Fibroblast of lung (primary cell): ENCODE results near the gene ABHD4. TPM values are rescaled to one million over a fixed set of nuclear protein-coding genes. Genes with fewer than 3 reads are reported as not detected.

ENCODE experiments used
- DNase-seq, 2 donors: peaks; one replicate each; pipeline versions ENCODE4 v3.0.0 to v3.0.0-alpha.2; 2010; ENCODE audit warnings: low read depth in 2 of 2
- H2AFZ ChIP-seq: 2 replicates; pipeline ENCODE4 v1.5.1; 2012; ENCODE audit warnings: low read length, control low read depth, inconsistent platforms
- H3K27ac ChIP-seq: 2 replicates; pipeline ENCODE4 v1.5.1; 2011; ENCODE audit warnings: low read length, control low read depth; ENCODE audit not compliant: insufficient read depth
- H3K27me3 ChIP-seq: 2 replicates; pipeline ENCODE4 v1.5.1; 2011; ENCODE audit warnings: mild to moderate bottlenecking, low read length; ENCODE audit not compliant: control insufficient read depth, insufficient read depth
- H3K36me3 ChIP-seq: 2 replicates; pipeline ENCODE4 v1.5.1; 2011; ENCODE audit warnings: low read length; ENCODE audit not compliant: control insufficient read depth, insufficient read depth
- H3K4me1 ChIP-seq: 2 replicates; pipeline ENCODE4 v1.5.1; 2011; ENCODE audit warnings: low read length; ENCODE audit not compliant: control insufficient read depth, insufficient read depth; ENCODE audit errors: extremely low read depth
- H3K4me2 ChIP-seq: 2 replicates; pipeline ENCODE4 v1.5.1; 2011; ENCODE audit warnings: low read length, control low read depth; ENCODE audit not compliant: insufficient read depth; ENCODE audit errors: extremely low read depth
- H3K4me3 ChIP-seq, 4 experiments: fragments of 200-600 bp in 1 of 4; sonication (generic) in 1 of 4; replicated peaks in 1 of 4; 2 replicates each; pipeline ENCODE4 v1.5.1; 2011 to 2016; ENCODE audit warnings: low read length in 4 of 4, low read depth in 3 of 4, mild to moderate bottlenecking in 3 of 4, control low read depth in 2 of 4, inconsistent platforms in 1 of 4, mixed read lengths in 1 of 4; ENCODE audit not compliant: insufficient read depth in 1 of 4; ENCODE audit errors: control extremely low read depth in 1 of 4
- H3K79me2 ChIP-seq: 2 replicates; pipeline ENCODE4 v1.5.1; 2012; ENCODE audit warnings: mild to moderate bottlenecking, low read length, inconsistent platforms; ENCODE audit not compliant: control insufficient read depth, insufficient read depth
- H3K9ac ChIP-seq: 2 replicates; pipeline ENCODE4 v1.5.1; 2011; ENCODE audit warnings: mild to moderate bottlenecking, low read length, control low read depth; ENCODE audit not compliant: insufficient read depth
- H3K9me3 ChIP-seq: 2 replicates; pipeline ENCODE4 v1.5.1; 2012; ENCODE audit warnings: low read depth, low read length; ENCODE audit not compliant: control insufficient read depth, insufficient read depth
- H4K20me1 ChIP-seq: 2 replicates; pipeline ENCODE4 v1.5.1; 2011; ENCODE audit warnings: low read length; ENCODE audit not compliant: control insufficient read depth, insufficient read depth; ENCODE audit errors: extremely low read depth
- EZH2 ChIP-seq: IDR thresholded peaks from 2 replicates; pipeline ENCODE4 v1.5.1; 2012; ENCODE audit warnings: low read length, control low read depth, mild to moderate bottlenecking; ENCODE audit errors: missing control alignments
- polyA plus RNA-seq, 2 donors: library from polyadenylated mRNA; depleted of rRNA in 1 of 2; stranded (reverse) in 1 of 2; unstranded in 1 of 2; fragments of >200 nt; gene quantifications; 2 replicates each; pipeline ENCODE4 v1.2.1, GENCODE V29; 2011 to 2012; ENCODE audit warnings: missing spikeins in 1 of 2
- total RNA-seq: library from RNA; depleted of rRNA; stranded (reverse); fragments of >200 nt; gene quantifications from 2 replicates; pipeline ENCODE4 v1.2.1, GENCODE V29; 2014
- TF ChIP-seq, protein P1 (sequence below), 2 donors: IDR thresholded peaks in 1 of 2; conservative IDR thresholded peaks in 1 of 2; 1 replicate in 1 of 2; 2 replicates in 1 of 2; pipeline ENCODE4 v1.5.1; 2011 to 2012; ENCODE audit warnings: low read length in 2 of 2, control low read depth in 1 of 2, inconsistent platforms in 1 of 2, low read depth in 1 of 2, mild to moderate bottlenecking in 1 of 2

ABHD4 gene
- total and polyA plus RNA-seq, 2 donors (not counting 1 experiment from before 2014, with no cell fraction given), result 40.0 to 61.2 TPM

DNA sequence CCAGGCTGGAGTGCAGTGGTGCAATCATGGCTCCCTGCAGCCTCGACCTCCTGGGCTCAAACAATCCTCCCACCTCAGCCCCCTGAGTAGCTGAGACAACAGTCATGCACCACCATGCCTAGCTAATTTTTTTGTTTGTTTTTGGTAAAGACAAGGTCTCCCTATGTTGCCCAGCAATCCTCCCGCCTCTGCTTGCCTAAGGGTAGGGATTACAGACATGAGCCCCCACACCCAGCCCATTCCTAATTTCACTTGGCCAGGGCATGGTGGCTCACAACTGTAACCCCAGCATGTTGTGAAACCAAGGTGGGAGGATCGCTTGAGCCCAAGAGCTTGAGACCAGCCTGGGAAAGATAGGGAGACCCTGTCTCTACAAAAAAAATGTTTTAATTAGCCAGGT lies 18.2 kb upstream of the ABHD4 start:
- Histone ChIP-seq H4K20me1 (no peaks in the 10 kb centered on the region), H3K9me3 (no peaks in the 10 kb centered on the region), H3K79me2 (peaks cover 64% of the 10 kb centered on the region), H3K4me3 (no peak overlapping the region), H3K27me3 (no peaks in the 10 kb centered on the region), H3K9ac (no peak overlapping the region), H3K27ac (no peak overlapping the region), H3K4me2 (no peak overlapping the region), H3K4me1 (no peaks in the 10 kb centered on the region), H2AFZ (no peak overlapping the region), H3K36me3 (peaks cover 1% of the 10 kb centered on the region)
- no peak for TF ChIP-seq EZH2
- TF ChIP-seq, protein P1, sequence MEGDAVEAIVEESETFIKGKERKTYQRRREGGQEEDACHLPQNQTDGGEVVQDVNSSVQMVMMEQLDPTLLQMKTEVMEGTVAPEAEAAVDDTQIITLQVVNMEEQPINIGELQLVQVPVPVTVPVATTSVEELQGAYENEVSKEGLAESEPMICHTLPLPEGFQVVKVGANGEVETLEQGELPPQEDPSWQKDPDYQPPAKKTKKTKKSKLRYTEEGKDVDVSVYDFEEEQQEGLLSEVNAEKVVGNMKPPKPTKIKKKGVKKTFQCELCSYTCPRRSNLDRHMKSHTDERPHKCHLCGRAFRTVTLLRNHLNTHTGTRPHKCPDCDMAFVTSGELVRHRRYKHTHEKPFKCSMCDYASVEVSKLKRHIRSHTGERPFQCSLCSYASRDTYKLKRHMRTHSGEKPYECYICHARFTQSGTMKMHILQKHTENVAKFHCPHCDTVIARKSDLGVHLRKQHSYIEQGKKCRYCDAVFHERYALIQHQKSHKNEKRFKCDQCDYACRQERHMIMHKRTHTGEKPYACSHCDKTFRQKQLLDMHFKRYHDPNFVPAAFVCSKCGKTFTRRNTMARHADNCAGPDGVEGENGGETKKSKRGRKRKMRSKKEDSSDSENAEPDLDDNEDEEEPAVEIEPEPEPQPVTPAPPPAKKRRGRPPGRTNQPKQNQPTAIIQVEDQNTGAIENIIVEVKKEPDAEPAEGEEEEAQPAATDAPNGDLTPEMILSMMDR (conservative IDR thresholded peaks at IDR 0.05 in 1 of 2, IDR thresholded peaks at IDR 0.05 in 1 of 2; ENCODE audit: low read depth in 1 of 2, low read length in 2 of 2), result no peak
- no peak for DNase-seq

GRCh38 chr14:22580625-22581024 lies 17.5 kb upstream of the ABHD4 start:
- H3K27ac ChIP-seq, result no peak overlapping the region
- H3K9ac ChIP-seq, result no peak overlapping the region
- peaks cover 72% of the 10 kb centered on the region for H3K79me2 ChIP-seq
- H3K27me3 ChIP-seq, result no peaks in the 10 kb centered on the region
- no peaks in the 10 kb centered on the region for H3K4me1 ChIP-seq
- no peaks in the 10 kb centered on the region for H3K36me3 ChIP-seq
- no peaks in the 10 kb centered on the region for H3K9me3 ChIP-seq
- no peak overlapping the region for H3K4me2 ChIP-seq
- no peak for DNase-seq
- no peak overlapping the region for H2AFZ ChIP-seq
- TF ChIP-seq, protein P1 (conservative IDR thresholded peaks at IDR 0.05 in 1 of 2, IDR thresholded peaks at IDR 0.05 in 1 of 2; ENCODE audit: low read depth in 1 of 2, low read length in 2 of 2), result no peak
- no peak for TF ChIP-seq EZH2
- no peaks in the 10 kb centered on the region for H4K20me1 ChIP-seq
- H3K4me3 ChIP-seq, result no peak overlapping the region

DNA sequence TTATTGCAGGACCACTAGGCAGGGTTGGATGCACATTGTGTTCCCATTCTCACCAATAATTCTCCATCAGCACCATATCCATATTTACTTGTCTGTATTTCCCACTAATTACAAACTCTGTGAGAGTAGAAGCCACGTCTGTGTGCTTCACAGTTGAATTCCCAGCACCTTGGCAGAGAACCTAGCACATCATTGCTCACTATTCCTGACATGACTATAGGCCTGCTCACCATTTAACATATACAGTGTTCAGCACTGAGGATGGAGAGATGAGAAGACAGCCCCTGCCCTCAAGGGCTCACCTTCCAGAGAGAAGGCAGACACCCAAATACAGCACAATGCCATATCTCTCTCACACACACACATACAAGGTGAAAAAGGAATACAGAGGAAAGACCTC lies 14.1 kb upstream of the ABHD4 start:
- Histone ChIP-seq H3K9ac (no peak overlapping the region), H3K27me3 (no peaks in the 10 kb centered on the region), H3K79me2 (peaks cover 75% of the 10 kb centered on the region), H3K27ac (no peak overlapping the region), H3K36me3 (no peaks in the 10 kb centered on the region), H3K4me3 (no peak overlapping the region), H3K4me2 (no peak overlapping the region), H2AFZ (no peak overlapping the region), H4K20me1 (no peaks in the 10 kb centered on the region), H3K4me1 (no peaks in the 10 kb centered on the region), H3K9me3 (no peaks in the 10 kb centered on the region)
- no peak for TF ChIP-seq EZH2
- TF ChIP-seq, protein P1 (conservative IDR thresholded peaks at IDR 0.05 in 1 of 2, IDR thresholded peaks at IDR 0.05 in 1 of 2; ENCODE audit: low read depth in 1 of 2, low read length in 2 of 2), result no peak
- DNase-seq, result no peak
